ENCODE measurements around the gene C1orf115.

Gene C1orf115

GRCh38 chr1:220687809-220688208 lies 2.4 kb upstream of the C1orf115 start:
- TF ChIP-seq FOXP2 (optimal IDR thresholded peaks at IDR 0.05; ENCODE audit: borderline replicate concordance, extremely low read depth, extremely low read length, insufficient read depth) (no peak), REST (IDR thresholded peaks at IDR 0.05; ENCODE audit: insufficient read depth in 1 of 2, low read depth in 2 of 2, low read length in 2 of 2) (no peak), POLR2AphosphoS5 (IDR thresholded peaks at IDR 0.05; ENCODE audit: low read depth, low read length) (no peak), TAF1 (IDR thresholded peaks at IDR 0.05; ENCODE audit: borderline replicate concordance, insufficient read depth, low read length) (no peak)

- TF ChIP-seq FOXP2 (optimal IDR thresholded peaks at IDR 0.05; ENCODE audit: borderline replicate concordance, extremely low read depth, extremely low read length, insufficient read depth): no peak
- no peak for TF ChIP-seq TAF1 (IDR thresholded peaks at IDR 0.05; ENCODE audit: borderline replicate concordance, insufficient read depth, low read length)
- TF ChIP-seq SIN3A (IDR thresholded peaks at IDR 0.05; ENCODE audit: borderline replicate concordance, insufficient read depth, low read length): no peak
- TF ChIP-seq POLR2AphosphoS5 (IDR thresholded peaks at IDR 0.05; ENCODE audit: low read depth, low read length): no peak
- TF ChIP-seq REST (IDR thresholded peaks at IDR 0.05; ENCODE audit: insufficient read depth in 1 of 2, low read depth in 2 of 2, low read length in 2 of 2): no peak
Observed at GRCh38 chr1:220689666-220690065, 497 bp upstream of the C1orf115 start.

- TF ChIP-seq SIN3A (IDR thresholded peaks at IDR 0.05; ENCODE audit: borderline replicate concordance, insufficient read depth, low read length): no peak
- TF ChIP-seq FOXP2 (optimal IDR thresholded peaks at IDR 0.05; ENCODE audit: borderline replicate concordance, extremely low read depth, extremely low read length, insufficient read depth): no peak
- TF ChIP-seq REST (IDR thresholded peaks at IDR 0.05; ENCODE audit: insufficient read depth in 1 of 2, low read depth in 2 of 2, low read length in 2 of 2): no peak
- no peak for TF ChIP-seq TAF1 (IDR thresholded peaks at IDR 0.05; ENCODE audit: borderline replicate concordance, insufficient read depth, low read length)
- no peak for TF ChIP-seq POLR2AphosphoS5 (IDR thresholded peaks at IDR 0.05; ENCODE audit: low read depth, low read length)
Observed at GRCh38 chr1:220691053-220691684, 1.0 kb downstream of the C1orf115 start.

- TF ChIP-seq REST (IDR thresholded peaks at IDR 0.05; ENCODE audit: insufficient read depth in 1 of 2, low read depth in 2 of 2, low read length in 2 of 2) (no peak), FOXP2 (optimal IDR thresholded peaks at IDR 0.05; ENCODE audit: borderline replicate concordance, extremely low read depth, extremely low read length, insufficient read depth) (no peak), TAF1 (IDR thresholded peaks at IDR 0.05; ENCODE audit: borderline replicate concordance, insufficient read depth, low read length) (no peak), POLR2AphosphoS5 (IDR thresholded peaks at IDR 0.05; ENCODE audit: low read depth, low read length) (no peak), SIN3A (IDR thresholded peaks at IDR 0.05; ENCODE audit: borderline replicate concordance, insufficient read depth, low read length) (no peak)
Observed at GRCh38 chr1:220692436-220693228, 2.5 kb downstream of the C1orf115 start.

Measured in PFSK-1 (cell line).